HT1080 (cell line): ENCODE data around the gene COL6A1. TPM values are rescaled to one million over a fixed set of nuclear protein-coding genes. Genes with fewer than 3 reads are reported as not detected.

Experiments
- DNase-seq: peaks from one replicate; pipeline ENCODE4 v3.0.0-alpha.2; 2015; ENCODE audit warnings: low read depth
- total RNA-seq: library from RNA; depleted of rRNA; stranded (reverse); fragments of >200 nt; shearing (Covaris generic); gene quantifications from 2 replicates; pipeline ENCODE4 v1.2.3, GENCODE V29; 2014

Gene COL6A1
- total RNA-seq, 1 experiment from 2014 or later = 95.1 TPM

- no peak for DNase-seq
Measured at GRCh38 chr21:45992301-45993209, 11.0 kb downstream of the COL6A1 start.

GRCh38 chr21:45993210-45994085 is 11.9 kb downstream of the COL6A1 start:
- DNase-seq = no peak

DNA sequence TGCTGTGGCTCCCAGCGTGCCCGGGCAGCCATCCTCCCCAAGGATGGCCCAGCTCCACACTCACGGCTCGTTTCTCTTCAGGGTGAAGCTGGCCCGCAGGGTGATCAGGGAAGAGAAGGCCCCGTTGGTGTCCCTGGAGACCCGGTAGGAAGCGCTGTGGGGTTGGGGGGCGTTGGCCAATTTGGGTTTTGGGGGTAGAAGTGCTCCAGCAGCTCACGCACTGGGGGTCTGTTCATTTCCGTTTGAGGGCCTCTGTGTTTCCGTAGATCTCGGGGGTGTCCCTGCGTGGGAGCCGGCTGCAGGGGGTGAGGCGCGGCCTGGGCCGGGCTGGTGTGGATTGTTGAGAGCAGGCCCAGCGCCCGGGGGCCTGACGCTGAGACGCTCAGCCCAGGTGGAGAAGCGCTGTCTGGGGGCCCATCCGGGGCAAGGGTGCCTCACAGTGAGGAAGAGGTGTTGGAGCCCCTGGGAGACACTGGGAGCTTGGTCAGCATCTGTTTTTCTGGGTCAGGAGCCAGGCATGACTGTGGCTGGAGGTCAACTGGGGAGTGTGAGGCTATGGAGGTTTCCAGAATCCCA is 12.6 kb downstream of the COL6A1 start:
- no peak for DNase-seq

DNA sequence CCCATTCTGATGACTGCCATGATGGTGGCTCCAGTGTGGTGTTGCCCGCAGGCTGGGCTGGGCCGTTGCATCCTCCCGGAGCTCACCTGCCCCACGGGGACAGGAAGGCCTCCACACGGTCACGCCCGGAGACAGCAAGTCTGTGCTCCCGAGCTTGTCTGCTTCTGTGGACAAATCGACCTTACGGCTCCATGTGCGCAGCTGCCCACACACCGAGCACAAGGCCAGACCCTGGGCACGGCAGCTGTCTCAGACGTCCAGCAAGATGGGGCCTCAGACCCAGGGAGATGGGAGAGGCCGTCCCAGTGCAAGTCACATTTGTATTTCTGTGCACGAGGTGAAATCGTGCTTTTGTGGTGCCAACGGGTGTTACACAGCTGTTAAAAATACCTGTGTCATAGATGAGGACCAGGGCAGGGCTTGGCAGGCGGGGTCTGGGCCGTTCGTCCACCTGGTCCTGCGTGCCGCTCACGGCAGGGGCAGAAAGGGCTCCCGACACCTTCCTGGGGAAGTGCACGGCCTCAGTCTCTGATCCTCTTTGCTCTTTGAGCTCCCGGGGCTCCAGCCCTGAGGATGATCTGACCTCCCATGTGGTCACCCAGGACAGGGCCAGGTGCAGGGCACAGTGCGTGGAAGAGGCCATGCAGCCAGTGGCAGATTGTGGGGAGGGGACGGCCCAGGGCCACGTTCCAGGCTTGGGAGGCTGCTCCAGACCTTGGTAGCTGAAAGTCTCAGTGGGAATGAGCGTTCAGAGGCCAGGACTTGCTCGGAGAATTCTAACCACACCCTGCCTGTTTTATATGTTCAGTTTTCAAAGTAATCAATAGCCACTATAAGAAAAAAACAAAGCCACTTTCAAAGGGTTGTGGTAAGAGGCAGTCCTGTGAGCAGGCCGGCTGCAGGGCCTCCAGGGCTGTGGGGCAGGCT is 13.5 kb downstream of the COL6A1 start:
- DNase-seq = no peak

DNA sequence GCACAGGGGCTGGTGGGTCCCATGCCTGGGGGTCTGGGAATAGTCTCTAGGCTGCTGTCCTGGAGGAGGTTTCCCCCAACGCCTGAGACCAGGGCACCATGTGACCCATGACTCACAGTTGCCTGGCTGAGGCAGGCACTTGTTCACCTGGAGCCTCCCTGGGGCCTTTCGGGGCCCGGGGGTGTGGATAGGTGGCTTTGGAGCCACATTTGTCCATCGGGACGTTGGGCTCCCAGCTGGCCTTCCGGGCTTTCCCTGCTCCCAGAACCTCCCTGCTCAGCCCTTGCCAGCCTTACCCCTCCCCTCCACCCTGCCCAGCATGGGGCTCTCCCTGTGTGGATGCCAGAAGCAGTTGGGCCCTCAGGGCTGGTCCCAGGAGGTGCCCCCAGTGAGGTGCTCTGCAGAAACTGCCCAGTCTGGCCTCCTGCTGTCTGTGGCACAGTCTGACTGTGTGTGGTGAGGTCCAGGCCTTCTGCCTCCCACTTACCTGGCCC is 14.2 kb downstream of the COL6A1 start:
- no peak for DNase-seq

GRCh38 chr21:45996311-45997204 is 15.0 kb downstream of the COL6A1 start:
- no peak for DNase-seq

DNA sequence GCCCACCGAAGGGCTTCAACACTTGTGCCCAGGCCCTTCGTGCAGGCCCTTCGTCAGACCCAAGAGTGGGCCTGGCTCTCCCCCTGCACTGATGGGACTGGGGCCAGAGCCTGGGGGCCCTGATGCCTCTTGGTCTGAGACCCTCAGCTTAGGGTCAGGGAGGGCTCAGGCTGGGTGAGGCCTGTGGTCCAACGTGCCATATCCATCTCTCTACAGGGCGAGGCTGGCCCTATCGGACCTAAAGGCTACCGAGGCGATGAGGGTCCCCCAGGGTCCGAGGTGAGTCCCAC is 15.6 kb downstream of the COL6A1 start:
- no peak for DNase-seq

DNA sequence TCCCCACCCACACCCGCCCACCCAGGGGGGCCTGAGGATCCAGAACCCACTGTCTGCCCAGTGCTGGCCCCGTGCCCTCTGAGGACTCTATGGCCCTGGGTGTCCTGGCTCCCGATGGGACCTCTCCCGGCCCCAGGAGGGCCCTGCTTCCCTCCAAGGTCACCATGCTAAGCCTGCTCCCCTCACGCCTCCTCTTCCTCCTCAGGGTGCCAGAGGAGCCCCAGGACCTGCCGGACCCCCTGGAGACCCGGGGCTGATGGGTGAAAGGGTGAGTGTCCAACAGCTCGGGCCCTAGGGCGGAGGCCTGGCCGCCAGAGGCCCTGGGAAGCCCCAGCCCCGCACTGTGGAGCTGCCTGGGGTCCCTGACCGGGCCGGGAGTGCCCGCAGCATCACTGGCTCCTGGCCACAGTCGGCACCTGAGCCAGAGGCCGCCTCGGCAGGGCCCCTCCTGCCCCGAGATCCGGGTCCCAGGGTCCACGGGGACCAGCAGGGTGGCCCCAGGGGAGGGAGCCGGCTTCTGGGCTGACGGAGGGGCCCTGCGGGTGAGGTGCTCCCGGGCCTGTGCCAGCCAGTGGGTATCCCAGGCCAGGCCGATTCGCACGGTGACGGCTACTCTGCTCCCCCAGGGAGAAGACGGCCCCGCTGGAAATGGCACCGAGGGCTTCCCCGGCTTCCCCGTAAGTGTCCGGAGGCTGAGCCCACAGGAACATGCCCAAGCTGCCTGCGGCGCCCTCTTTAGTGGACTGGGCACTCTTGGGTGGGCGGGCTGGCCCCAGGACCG is 16.1 kb downstream of the COL6A1 start:
- DNase-seq = no peak

- DNase-seq = no peak
Measured at GRCh38 chr21:45998276-45998701, 16.7 kb downstream of the COL6A1 start.

- no peak for DNase-seq
Measured at GRCh38 chr21:45998871-45999580, 17.5 kb downstream of the COL6A1 start.

GRCh38 chr21:45999581-46000181 is 18.1 kb downstream of the COL6A1 start:
- DNase-seq = no peak

GRCh38 chr21:46000182-46000730 is 18.7 kb downstream of the COL6A1 start:
- DNase-seq = no peak

- no peak for DNase-seq
Measured at GRCh38 chr21:46000731-46001641, 19.4 kb downstream of the COL6A1 start.

- DNase-seq = no peak
Measured at GRCh38 chr21:46001821-46002681, 20.5 kb downstream of the COL6A1 start.

DNA sequence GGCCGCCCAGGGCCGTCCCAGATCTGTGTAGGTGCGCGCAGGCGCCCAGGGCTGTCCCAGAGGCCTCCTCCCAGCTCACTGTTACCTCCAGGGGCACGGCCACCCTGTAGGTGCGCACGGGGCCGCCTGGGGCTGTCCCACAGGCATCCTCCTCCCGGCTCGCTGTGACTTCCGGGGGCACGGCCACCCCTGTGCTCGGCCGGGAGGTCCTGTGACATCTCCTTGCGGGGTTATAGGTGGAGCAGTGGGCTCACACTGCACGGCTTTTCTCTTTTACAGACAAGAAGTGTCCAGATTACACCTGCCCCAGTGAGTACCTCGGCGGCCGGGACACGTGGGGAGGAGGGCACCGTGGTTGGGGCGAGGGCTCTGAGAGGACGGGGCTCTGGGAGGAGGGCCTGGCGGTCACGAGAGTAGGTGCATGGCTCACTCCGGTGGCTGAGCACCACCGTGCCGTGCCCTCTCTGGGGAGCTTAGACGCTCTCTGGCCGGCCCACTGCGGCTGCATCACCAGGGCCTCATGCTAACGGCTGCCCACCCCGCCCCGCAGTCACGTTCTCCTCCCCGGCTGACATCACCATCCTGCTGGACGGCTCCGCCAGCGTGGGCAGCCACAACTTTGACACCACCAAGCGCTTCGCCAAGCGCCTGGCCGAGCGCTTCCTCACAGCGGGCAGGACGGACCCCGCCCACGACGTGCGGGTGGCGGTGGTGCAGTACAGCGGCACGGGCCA is 21.4 kb downstream of the COL6A1 start:
- DNase-seq = no peak
